Liver (tissue), 9 donors: ENCODE measurements around the gene PDLIM3. TPM values are rescaled to one million over a fixed set of nuclear protein-coding genes. Genes with fewer than 3 reads are reported as not detected.

Source experiments
- DNase-seq: peaks from one replicate; pipeline ENCODE4 v3.0.0-alpha.2; 2017; ENCODE audit warnings: low spot score
- H3K27ac ChIP-seq, 2 donors: one replicate each; pipeline ENCODE4 v1.7.0; 2013; ENCODE audit warnings: inconsistent platforms in 2 of 2, low read length in 2 of 2, control low read depth in 1 of 2, low read depth in 1 of 2, mild to moderate bottlenecking in 1 of 2
- H3K27me3 ChIP-seq, 4 donors: one replicate each; pipeline versions ENCODE4 v1.6.1 to v1.7.0; 2013; ENCODE audit warnings: low read length in 3 of 4, inconsistent platforms in 1 of 4, mild to moderate bottlenecking in 1 of 4, moderate library complexity in 1 of 4; ENCODE audit not compliant: control insufficient read depth in 4 of 4, insufficient read depth in 4 of 4
- H3K36me3 ChIP-seq, 4 donors: one replicate each; pipeline versions ENCODE4 v1.6.1 to v1.7.0; 2013; ENCODE audit warnings: low read length in 3 of 4, mild to moderate bottlenecking in 3 of 4, low read depth in 1 of 4, moderate library complexity in 1 of 4; ENCODE audit not compliant: control insufficient read depth in 4 of 4, insufficient read depth in 3 of 4
- H3K4me1 ChIP-seq, 4 donors: one replicate each; pipeline versions ENCODE4 v1.6.1 to v1.7.0; 2013; ENCODE audit warnings: low read length in 3 of 4, mild to moderate bottlenecking in 3 of 4, moderate library complexity in 1 of 4; ENCODE audit not compliant: control insufficient read depth in 4 of 4, insufficient read depth in 4 of 4
- H3K4me3 ChIP-seq, 3 donors: one replicate each; pipeline versions ENCODE4 v1.6.1 to v1.7.0; 2013; ENCODE audit warnings: low read length in 3 of 3, control low read depth in 1 of 3, low read depth in 1 of 3, mild to moderate bottlenecking in 1 of 3
- H3K9ac ChIP-seq, 2 donors: one replicate each; pipeline ENCODE4 v1.7.0; 2013; ENCODE audit warnings: low read length in 2 of 2, mild to moderate bottlenecking in 2 of 2, moderate library complexity in 2 of 2, control low read depth in 1 of 2, low read depth in 1 of 2
- H3K9me3 ChIP-seq, 4 donors: one replicate each; pipeline versions ENCODE4 v1.6.1 to v1.7.0; 2013; ENCODE audit warnings: low read length in 3 of 4; ENCODE audit not compliant: control insufficient read depth in 4 of 4
- ATF3 ChIP-seq: IDR thresholded peaks from 2 replicates; pipeline ENCODE4 v1.6.1; 2016; ENCODE audit warnings: antibody characterized with exemption
- EGR1 ChIP-seq, 2 donors: IDR thresholded peaks; 2 replicates each; pipeline ENCODE4 v1.6.1; 2016 to 2018; ENCODE audit warnings: antibody characterized with exemption in 2 of 2, low read depth in 2 of 2
- FOXA2 ChIP-seq: IDR thresholded peaks from 2 replicates; pipeline ENCODE4 v1.6.1; 2016; ENCODE audit warnings: antibody characterized with exemption
- GABPA ChIP-seq, 2 donors: IDR thresholded peaks in 1 of 2; conservative IDR thresholded peaks in 1 of 2; 2 replicates each; pipeline ENCODE4 v1.6.1; 2016; ENCODE audit warnings: antibody characterized with exemption in 2 of 2, mild to moderate bottlenecking in 1 of 2, moderate library complexity in 1 of 2
- HNF4A ChIP-seq, 2 donors: conservative IDR thresholded peaks; 2 replicates each; pipeline ENCODE4 v1.6.1; 2016; ENCODE audit warnings: antibody characterized with exemption in 2 of 2, mild to moderate bottlenecking in 2 of 2
- HNF4G ChIP-seq: IDR thresholded peaks from 2 replicates; pipeline ENCODE4 v1.6.1; 2016; ENCODE audit warnings: antibody characterized with exemption
- JUND ChIP-seq, 2 donors: IDR thresholded peaks; 2 replicates each; pipeline ENCODE4 v1.6.1; 2016; ENCODE audit warnings: antibody characterized with exemption in 2 of 2
- MAX ChIP-seq: IDR thresholded peaks from 2 replicates; pipeline ENCODE4 v1.6.1; 2016; ENCODE audit warnings: antibody characterized with exemption
- NR2F2 ChIP-seq: IDR thresholded peaks from 2 replicates; pipeline ENCODE4 v1.6.1; 2016; ENCODE audit warnings: antibody characterized with exemption
- RAD21 ChIP-seq, 2 donors: IDR thresholded peaks; 2 replicates each; pipeline ENCODE4 v1.6.1; 2016; ENCODE audit warnings: antibody characterized with exemption in 2 of 2, mild to moderate bottlenecking in 2 of 2
- RXRA ChIP-seq, 2 donors: IDR thresholded peaks; 2 replicates each; pipeline ENCODE4 v1.6.1; 2017 to 2018; ENCODE audit warnings: antibody characterized with exemption in 2 of 2, mild to moderate bottlenecking in 1 of 2
- SP1 ChIP-seq: IDR thresholded peaks from 2 replicates; pipeline ENCODE4 v1.6.1; 2018; ENCODE audit warnings: antibody characterized with exemption, mild to moderate bottlenecking
- TAF1 ChIP-seq: conservative IDR thresholded peaks from 2 replicates; pipeline ENCODE4 v1.6.1; 2016; ENCODE audit warnings: antibody characterized with exemption, mild to moderate bottlenecking
- WGBS: extraction: QIAGEN DNeasy Blood & Tissue Kit; methylation state at CpG from one replicate; pipeline ENCODE4 v1.1.7; 2013; 5-methylcytosine and 5-hydroxymethylcytosine counted together
- polyA plus RNA-seq, 2 donors: library from polyadenylated mRNA; stranded (reverse) in 1 of 2; unstranded in 1 of 2; fragments of 200-250 nt in 1 of 2; fragments of >200 nt in 1 of 2; fragmentation: Nextera tagmentation in 1 of 2; extraction: Ambion mirVana in 1 of 2; gene quantifications; one replicate each; pipeline versions ENCODE4 v1.2.1 to v1.2.3, GENCODE V29; 2013 to 2015
- total RNA-seq, 2 donors: library from RNA; depleted of rRNA; stranded (reverse); fragments of >200 nt; gene quantifications; one replicate each; pipeline ENCODE4 v1.2.3, GENCODE V29; 2014
- TF ChIP-seq, protein P1 (sequence below): IDR thresholded peaks from 2 replicates; pipeline ENCODE4 v1.6.1; 2016; ENCODE audit warnings: antibody characterized with exemption, mild to moderate bottlenecking
- TF ChIP-seq, protein P2 (sequence below): IDR thresholded peaks from 2 replicates; pipeline ENCODE4 v1.6.1; 2016; ENCODE audit warnings: antibody characterized with exemption
- TF ChIP-seq, protein P3 (sequence below): fragments of 150-350 bp; IDR thresholded peaks from 2 replicates; pipeline ENCODE4 v1.5.1; 2017; ENCODE audit warnings: improper control_type of control experiment, low read depth, low read length; ENCODE audit not compliant: missing input control
- donor health status: healthy.
- donor health status: healthy.
- donor health status: healthy.
- donor health status: healthy.
- donor health status: healthy.

PDLIM3 gene
- total and polyA plus RNA-seq, 4 donors = 0.58 to 8.8 (median 3.3) TPM

GRCh38 chr4:185582651-185583400, 47.5 kb upstream of the PDLIM3 start:
- H3K27ac ChIP-seq = no peak overlapping the region
- H3K9ac ChIP-seq = no peak overlapping the region
- DNase-seq = no peak
- no peaks in the 10 kb centered on the region for H3K27me3 ChIP-seq
- WGBS = 65% methylated on average over 7 of the region's 7 CpGs
- peaks cover 0 to 8% (median 2%) of the 10 kb centered on the region in 4 donors for H3K36me3 ChIP-seq
- no peak overlapping the region for H3K4me3 ChIP-seq
- H3K4me1 ChIP-seq = no peaks in the 10 kb centered on the region
- TF ChIP-seq, protein P1, sequence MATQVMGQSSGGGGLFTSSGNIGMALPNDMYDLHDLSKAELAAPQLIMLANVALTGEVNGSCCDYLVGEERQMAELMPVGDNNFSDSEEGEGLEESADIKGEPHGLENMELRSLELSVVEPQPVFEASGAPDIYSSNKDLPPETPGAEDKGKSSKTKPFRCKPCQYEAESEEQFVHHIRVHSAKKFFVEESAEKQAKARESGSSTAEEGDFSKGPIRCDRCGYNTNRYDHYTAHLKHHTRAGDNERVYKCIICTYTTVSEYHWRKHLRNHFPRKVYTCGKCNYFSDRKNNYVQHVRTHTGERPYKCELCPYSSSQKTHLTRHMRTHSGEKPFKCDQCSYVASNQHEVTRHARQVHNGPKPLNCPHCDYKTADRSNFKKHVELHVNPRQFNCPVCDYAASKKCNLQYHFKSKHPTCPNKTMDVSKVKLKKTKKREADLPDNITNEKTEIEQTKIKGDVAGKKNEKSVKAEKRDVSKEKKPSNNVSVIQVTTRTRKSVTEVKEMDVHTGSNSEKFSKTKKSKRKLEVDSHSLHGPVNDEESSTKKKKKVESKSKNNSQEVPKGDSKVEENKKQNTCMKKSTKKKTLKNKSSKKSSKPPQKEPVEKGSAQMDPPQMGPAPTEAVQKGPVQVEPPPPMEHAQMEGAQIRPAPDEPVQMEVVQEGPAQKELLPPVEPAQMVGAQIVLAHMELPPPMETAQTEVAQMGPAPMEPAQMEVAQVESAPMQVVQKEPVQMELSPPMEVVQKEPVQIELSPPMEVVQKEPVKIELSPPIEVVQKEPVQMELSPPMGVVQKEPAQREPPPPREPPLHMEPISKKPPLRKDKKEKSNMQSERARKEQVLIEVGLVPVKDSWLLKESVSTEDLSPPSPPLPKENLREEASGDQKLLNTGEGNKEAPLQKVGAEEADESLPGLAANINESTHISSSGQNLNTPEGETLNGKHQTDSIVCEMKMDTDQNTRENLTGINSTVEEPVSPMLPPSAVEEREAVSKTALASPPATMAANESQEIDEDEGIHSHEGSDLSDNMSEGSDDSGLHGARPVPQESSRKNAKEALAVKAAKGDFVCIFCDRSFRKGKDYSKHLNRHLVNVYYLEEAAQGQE = no peak
- TF ChIP-seq FOXA2 (no peak), SP1 (no peak), JUND (IDR thresholded peaks at IDR 0.05) (no peak), GABPA (IDR thresholded peaks at IDR 0.05 in 1 of 2, conservative IDR thresholded peaks at IDR 0.05 in 1 of 2) (no peak), EGR1 (IDR thresholded peaks at IDR 0.05; ENCODE audit: low read depth in 2 of 2) (no peak), NR2F2 (no peak), RXRA (IDR thresholded peaks at IDR 0.05) (no peak), HNF4G (no peak), HNF4A (conservative IDR thresholded peaks at IDR 0.05) (no peak), TAF1 (no peak)
- TF ChIP-seq, protein P2, sequence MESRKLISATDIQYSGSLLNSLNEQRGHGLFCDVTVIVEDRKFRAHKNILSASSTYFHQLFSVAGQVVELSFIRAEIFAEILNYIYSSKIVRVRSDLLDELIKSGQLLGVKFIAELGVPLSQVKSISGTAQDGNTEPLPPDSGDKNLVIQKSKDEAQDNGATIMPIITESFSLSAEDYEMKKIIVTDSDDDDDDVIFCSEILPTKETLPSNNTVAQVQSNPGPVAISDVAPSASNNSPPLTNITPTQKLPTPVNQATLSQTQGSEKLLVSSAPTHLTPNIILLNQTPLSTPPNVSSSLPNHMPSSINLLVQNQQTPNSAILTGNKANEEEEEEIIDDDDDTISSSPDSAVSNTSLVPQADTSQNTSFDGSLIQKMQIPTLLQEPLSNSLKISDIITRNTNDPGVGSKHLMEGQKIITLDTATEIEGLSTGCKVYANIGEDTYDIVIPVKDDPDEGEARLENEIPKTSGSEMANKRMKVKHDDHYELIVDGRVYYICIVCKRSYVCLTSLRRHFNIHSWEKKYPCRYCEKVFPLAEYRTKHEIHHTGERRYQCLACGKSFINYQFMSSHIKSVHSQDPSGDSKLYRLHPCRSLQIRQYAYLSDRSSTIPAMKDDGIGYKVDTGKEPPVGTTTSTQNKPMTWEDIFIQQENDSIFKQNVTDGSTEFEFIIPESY = no peak
- no peaks in the 10 kb centered on the region for H3K9me3 ChIP-seq

GRCh38 chr4:185580699-185581098, 45.4 kb upstream of the PDLIM3 start:
- no peaks in the 10 kb centered on the region for H3K27me3 ChIP-seq
- no peak for DNase-seq
- no peak overlapping the region for H3K27ac ChIP-seq
- WGBS = 87% methylated on average over 12 of the region's 12 CpGs
- H3K36me3 ChIP-seq = no peaks in the 10 kb centered on the region
- H3K9me3 ChIP-seq = no peaks in the 10 kb centered on the region
- H3K9ac ChIP-seq = no peak overlapping the region
- no peak overlapping the region for H3K4me3 ChIP-seq
- TF ChIP-seq MAX = no peak
- TF ChIP-seq TAF1 = no peak
- no peak for TF ChIP-seq RAD21 (IDR thresholded peaks at IDR 0.05)
- TF ChIP-seq SP1 = no peak
- TF ChIP-seq HNF4G = no peak
- no peak for TF ChIP-seq ATF3
- no peak for TF ChIP-seq NR2F2
- TF ChIP-seq, protein P3, sequence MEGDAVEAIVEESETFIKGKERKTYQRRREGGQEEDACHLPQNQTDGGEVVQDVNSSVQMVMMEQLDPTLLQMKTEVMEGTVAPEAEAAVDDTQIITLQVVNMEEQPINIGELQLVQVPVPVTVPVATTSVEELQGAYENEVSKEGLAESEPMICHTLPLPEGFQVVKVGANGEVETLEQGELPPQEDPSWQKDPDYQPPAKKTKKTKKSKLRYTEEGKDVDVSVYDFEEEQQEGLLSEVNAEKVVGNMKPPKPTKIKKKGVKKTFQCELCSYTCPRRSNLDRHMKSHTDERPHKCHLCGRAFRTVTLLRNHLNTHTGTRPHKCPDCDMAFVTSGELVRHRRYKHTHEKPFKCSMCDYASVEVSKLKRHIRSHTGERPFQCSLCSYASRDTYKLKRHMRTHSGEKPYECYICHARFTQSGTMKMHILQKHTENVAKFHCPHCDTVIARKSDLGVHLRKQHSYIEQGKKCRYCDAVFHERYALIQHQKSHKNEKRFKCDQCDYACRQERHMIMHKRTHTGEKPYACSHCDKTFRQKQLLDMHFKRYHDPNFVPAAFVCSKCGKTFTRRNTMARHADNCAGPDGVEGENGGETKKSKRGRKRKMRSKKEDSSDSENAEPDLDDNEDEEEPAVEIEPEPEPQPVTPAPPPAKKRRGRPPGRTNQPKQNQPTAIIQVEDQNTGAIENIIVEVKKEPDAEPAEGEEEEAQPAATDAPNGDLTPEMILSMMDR = no peak
- no peaks in the 10 kb centered on the region for H3K4me1 ChIP-seq
